H9 (cell line): ENCODE measurements around the gene HTR5A. TPM values are rescaled to one million over a fixed set of nuclear protein-coding genes. Genes with fewer than 3 reads are reported as not detected.

Source experiments
- DNase-seq: peaks from one replicate; pipeline ENCODE4 v3.0.0-alpha.2; 2017
- H2AFZ ChIP-seq: one replicate; pipeline ENCODE4 v1.6.1; 2013; ENCODE audit warnings: mild to moderate bottlenecking, low read length, control low read depth, moderate library complexity
- H2AK5ac ChIP-seq: 2 replicates; pipeline ENCODE4 v1.6.1; 2013; ENCODE audit warnings: low read length, control low read depth, mixed read lengths; ENCODE audit not compliant: insufficient read length
- H2BK120ac ChIP-seq: one replicate; pipeline ENCODE4 v1.6.1; 2013; ENCODE audit warnings: low read depth, mild to moderate bottlenecking, low read length, control low read depth, inconsistent platforms; ENCODE audit not compliant: poor library complexity, severe bottlenecking
- H2BK12ac ChIP-seq: 2 replicates; pipeline ENCODE4 v1.6.1; 2013; ENCODE audit warnings: low read length, control low read depth, mixed read lengths, low read depth; ENCODE audit not compliant: insufficient read length
- H2BK15ac ChIP-seq: 2 replicates; pipeline ENCODE4 v1.6.1; 2013; ENCODE audit warnings: low read depth, low read length, control low read depth
- H2BK20ac ChIP-seq: one replicate; pipeline ENCODE4 v1.6.1; 2013; ENCODE audit warnings: low read depth, mild to moderate bottlenecking, low read length, control low read depth, inconsistent platforms; ENCODE audit not compliant: poor library complexity, severe bottlenecking
- H2BK5ac ChIP-seq: 2 replicates; pipeline ENCODE4 v1.6.1; 2013; ENCODE audit warnings: low read length, control low read depth, mixed read lengths; ENCODE audit not compliant: insufficient read length
- H3K14ac ChIP-seq: 2 replicates; pipeline ENCODE4 v1.6.1; 2013; ENCODE audit warnings: low read length, control low read depth; ENCODE audit not compliant: insufficient read depth
- H3K18ac ChIP-seq: 2 replicates; pipeline ENCODE4 v1.6.1; 2013; ENCODE audit warnings: low read depth, mild to moderate bottlenecking, mixed read lengths, low read length, control low read depth; ENCODE audit not compliant: insufficient read length
- H3K23ac ChIP-seq: 2 replicates; pipeline ENCODE4 v1.6.1; 2013; ENCODE audit warnings: low read length, control low read depth, mixed read lengths, low read depth; ENCODE audit not compliant: insufficient read length
- H3K23me2 ChIP-seq: 2 replicates; pipeline ENCODE4 v1.6.1; 2013; ENCODE audit warnings: low read depth, mild to moderate bottlenecking, mixed read lengths, low read length, control low read depth; ENCODE audit not compliant: insufficient read length, poor library complexity, severe bottlenecking
- H3K27ac ChIP-seq: 2 replicates; pipeline ENCODE4 v1.5.1; 2013; ENCODE audit warnings: low read length, control low read depth, mixed read lengths, low read depth; ENCODE audit not compliant: insufficient read length
- H3K27me3 ChIP-seq: 2 replicates; pipeline ENCODE4 v1.6.1; 2013; ENCODE audit warnings: low read length, control low read depth, inconsistent platforms; ENCODE audit not compliant: insufficient read depth
- H3K4ac ChIP-seq: 2 replicates; pipeline ENCODE4 v1.6.1; 2013; ENCODE audit warnings: low read depth, mild to moderate bottlenecking, control low read depth, inconsistent platforms, low read length, moderate library complexity
- H3K4me1 ChIP-seq: 2 replicates; pipeline ENCODE4 v1.6.1; 2013; ENCODE audit warnings: low read length, control low read depth, inconsistent platforms; ENCODE audit not compliant: insufficient read depth
- H3K4me2 ChIP-seq: 2 replicates; pipeline ENCODE4 v1.6.1; 2013; ENCODE audit warnings: low read length, control low read depth, mixed read lengths; ENCODE audit not compliant: insufficient read length, insufficient read depth
- H3K56ac ChIP-seq: 2 replicates; pipeline ENCODE4 v1.6.1; 2013; ENCODE audit warnings: low read depth, mild to moderate bottlenecking, mixed read lengths, low read length, control low read depth; ENCODE audit not compliant: insufficient read length
- H3K79me1 ChIP-seq: 2 replicates; pipeline ENCODE4 v1.6.1; 2013; ENCODE audit warnings: low read depth, mild to moderate bottlenecking, moderate library complexity, low read length, control low read depth, inconsistent platforms; ENCODE audit not compliant: insufficient read depth, poor library complexity, severe bottlenecking
- H3K79me2 ChIP-seq: 2 replicates; pipeline ENCODE4 v1.6.1; 2013; ENCODE audit warnings: low read length, control low read depth, inconsistent platforms; ENCODE audit not compliant: insufficient read depth
- H3K9ac ChIP-seq: 2 replicates; pipeline ENCODE4 v1.6.1; 2013; ENCODE audit warnings: low read length, control low read depth, mixed read lengths; ENCODE audit not compliant: insufficient read length; ENCODE audit errors: extremely low read depth
- H3K9me3 ChIP-seq: one replicate; pipeline ENCODE4 v1.6.1; 2013; ENCODE audit warnings: low read depth, low read length, inconsistent platforms; ENCODE audit not compliant: control insufficient read depth
- H3T11ph ChIP-seq: one replicate; pipeline ENCODE4 v1.6.1; 2013; ENCODE audit warnings: mild to moderate bottlenecking, low read length, control low read depth, inconsistent platforms
- H4K20me1 ChIP-seq: one replicate; pipeline ENCODE4 v1.6.1; 2013; ENCODE audit not compliant: control insufficient read depth, insufficient read length, insufficient read depth
- H4K5ac ChIP-seq: 2 replicates; pipeline ENCODE4 v1.6.1; 2013; ENCODE audit warnings: low read depth, mild to moderate bottlenecking, mixed read lengths, low read length, control low read depth; ENCODE audit not compliant: insufficient read length
- H4K8ac ChIP-seq: replicated peaks from 2 replicates; pipeline ENCODE4 v1.6.1; 2013; ENCODE audit warnings: low read length, control low read depth, mixed read lengths, low read depth; ENCODE audit not compliant: insufficient read length
- H4K91ac ChIP-seq: 2 replicates; pipeline ENCODE4 v1.6.1; 2013; ENCODE audit warnings: low read depth, mild to moderate bottlenecking, moderate library complexity, mixed read lengths, low read length, control low read depth; ENCODE audit not compliant: insufficient read length
- H3K27ac Mint-ChIP-seq, 3 experiments: 2 replicates in 2 of 3; 3 replicates in 1 of 3; pipeline ENCODE4 v1.8.0; 2020 to 2021; ENCODE audit warnings: mixed read lengths in 3 of 3, mild to moderate bottlenecking in 1 of 3, moderate library complexity in 1 of 3
- H3K27me3 Mint-ChIP-seq: 2 replicates; pipeline ENCODE4 v1.8.0; 2021; ENCODE audit warnings: low read depth, mild to moderate bottlenecking, moderate library complexity, mixed read lengths
- H3K36me3 Mint-ChIP-seq, 3 experiments: 2 replicates in 2 of 3; 3 replicates in 1 of 3; pipeline ENCODE4 v1.8.0; 2020 to 2021; ENCODE audit warnings: low read depth in 3 of 3, mixed read lengths in 3 of 3; ENCODE audit not compliant: insufficient read depth in 1 of 3
- H3K4me1 Mint-ChIP-seq, 2 experiments: 2 replicates each; pipeline ENCODE4 v1.8.0; 2020; ENCODE audit warnings: mixed read lengths in 2 of 2
- H3K4me3 Mint-ChIP-seq, 2 experiments: 2 replicates in 1 of 2; 3 replicates in 1 of 2; pipeline ENCODE4 v1.8.0; 2020 to 2021; ENCODE audit warnings: mild to moderate bottlenecking in 2 of 2, mixed read lengths in 2 of 2, moderate library complexity in 1 of 2
- H3K9me3 Mint-ChIP-seq, 2 experiments: 2 replicates in 1 of 2; 3 replicates in 1 of 2; pipeline ENCODE4 v1.8.0; 2020; ENCODE audit warnings: mild to moderate bottlenecking in 2 of 2, mixed read lengths in 2 of 2, moderate library complexity in 1 of 2
- WGBS: extraction: QIAGEN DNeasy Blood & Tissue Kit; methylation state at CpG from one replicate; pipeline ENCODE4 v1.1.7; 2013; ENCODE audit warnings: missing lambda C conversion rate, low lambda C conversion rate, mixed read lengths; ENCODE audit not compliant: insufficient read length; ENCODE audit errors: extremely low coverage; 5-methylcytosine and 5-hydroxymethylcytosine counted together
- total RNA-seq: library from RNA; stranded (reverse); gene quantifications from 2 replicates; pipeline ENCODE4 v1.2.1, GENCODE V29; 2021
- TF ChIP-seq, protein P1 (sequence below): fragments of 200-600 bp; sonication (generic); conservative IDR thresholded peaks from 3 replicates; pipeline ENCODE4 v1.8.0; 2021; ENCODE audit warnings: antibody characterized with exemption, mild to moderate bottlenecking

Gene HTR5A
- total RNA-seq, 1 experiment from 2014 or later, result not detected

DNA sequence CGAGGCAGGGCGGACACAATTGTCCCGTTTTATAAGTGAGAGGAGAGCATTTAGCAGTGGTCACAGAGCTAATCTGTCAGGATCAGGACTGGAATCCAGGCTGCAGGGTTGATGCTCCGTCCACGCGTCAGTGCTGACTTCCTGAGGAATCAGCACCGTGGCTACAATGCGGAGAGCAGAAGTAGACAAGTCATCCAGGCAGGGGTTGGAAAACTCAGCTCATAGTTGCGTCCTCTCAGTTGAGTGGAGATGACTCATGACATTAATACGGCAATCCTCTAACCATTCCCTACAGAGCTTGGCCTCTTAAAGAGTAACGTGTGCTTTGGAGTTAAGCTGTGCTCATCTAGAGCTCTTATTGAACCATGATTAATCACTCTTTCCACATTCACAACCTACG lies 17.1 kb upstream of the HTR5A start:
- no peak overlapping the region for H2AFZ ChIP-seq
- TF ChIP-seq, protein P1, sequence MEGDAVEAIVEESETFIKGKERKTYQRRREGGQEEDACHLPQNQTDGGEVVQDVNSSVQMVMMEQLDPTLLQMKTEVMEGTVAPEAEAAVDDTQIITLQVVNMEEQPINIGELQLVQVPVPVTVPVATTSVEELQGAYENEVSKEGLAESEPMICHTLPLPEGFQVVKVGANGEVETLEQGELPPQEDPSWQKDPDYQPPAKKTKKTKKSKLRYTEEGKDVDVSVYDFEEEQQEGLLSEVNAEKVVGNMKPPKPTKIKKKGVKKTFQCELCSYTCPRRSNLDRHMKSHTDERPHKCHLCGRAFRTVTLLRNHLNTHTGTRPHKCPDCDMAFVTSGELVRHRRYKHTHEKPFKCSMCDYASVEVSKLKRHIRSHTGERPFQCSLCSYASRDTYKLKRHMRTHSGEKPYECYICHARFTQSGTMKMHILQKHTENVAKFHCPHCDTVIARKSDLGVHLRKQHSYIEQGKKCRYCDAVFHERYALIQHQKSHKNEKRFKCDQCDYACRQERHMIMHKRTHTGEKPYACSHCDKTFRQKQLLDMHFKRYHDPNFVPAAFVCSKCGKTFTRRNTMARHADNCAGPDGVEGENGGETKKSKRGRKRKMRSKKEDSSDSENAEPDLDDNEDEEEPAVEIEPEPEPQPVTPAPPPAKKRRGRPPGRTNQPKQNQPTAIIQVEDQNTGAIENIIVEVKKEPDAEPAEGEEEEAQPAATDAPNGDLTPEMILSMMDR, result no peak
- H3K27me3 ChIP-seq, result no peaks in the 10 kb centered on the region
- no CpG with 5 or more reads among the region's 12 CpGs for WGBS
- H4K8ac ChIP-seq, result no peak overlapping the region
- no peak overlapping the region for H4K91ac ChIP-seq
- no peak overlapping the region for H2BK5ac ChIP-seq
- H2BK120ac ChIP-seq, result no peak overlapping the region
- H3K18ac ChIP-seq, result no peak overlapping the region
- H3K27ac ChIP-seq, result no peak overlapping the region
- Mint-ChIP-seq H3K4me1 (peaks cover 0 to 3% of the 10 kb centered on the region in 2 experiments; a peak in 1 of 4 replicates), H3K9me3 (no peaks in the 10 kb centered on the region), H3K27ac (no peak overlapping the region; a peak in 1 of 7 replicates), H3K27me3 (no peaks in the 10 kb centered on the region), H3K36me3 (peaks cover 0 to 1% (median 0%) of the 10 kb centered on the region in 3 experiments; a peak in 2 of 7 replicates), H3K4me3 (no peak overlapping the region)
- H3K9me3 ChIP-seq, result no peaks in the 10 kb centered on the region
- no peaks in the 10 kb centered on the region for H4K20me1 ChIP-seq
- H3K23ac ChIP-seq, result no peak overlapping the region
- no peak for DNase-seq
- H3K9ac ChIP-seq, result no peak overlapping the region
- no peak overlapping the region for H2AK5ac ChIP-seq
- H3T11ph ChIP-seq, result no peak overlapping the region
- H2BK12ac ChIP-seq, result no peak overlapping the region
- no peak overlapping the region for H2BK20ac ChIP-seq
- no peaks in the 10 kb centered on the region for H3K79me1 ChIP-seq
- no peak overlapping the region for H2BK15ac ChIP-seq
- H3K23me2 ChIP-seq, result no peaks in the 10 kb centered on the region
- H3K79me2 ChIP-seq, result no peaks in the 10 kb centered on the region
- H3K4me2 ChIP-seq, result no peak overlapping the region
- no peak overlapping the region for H3K4ac ChIP-seq
- no peak overlapping the region for H3K14ac ChIP-seq
- H4K5ac ChIP-seq, result no peak overlapping the region
- no peaks in the 10 kb centered on the region for H3K4me1 ChIP-seq
- no peak overlapping the region for H3K56ac ChIP-seq
